ENCODE results near the gene FAM161A.

The FAM161A gene

GRCh38 chr2:61789807-61790602, 63.9 kb downstream of the FAM161A start:
- in situ Hi-C loops (cut with HindIII; ENCODE audit: low sequenced_read_pairs) = no loop called here

- in situ Hi-C loops (cut with HindIII; ENCODE audit: low sequenced_read_pairs) = no loop called here
Measured at GRCh38 chr2:61787941-61788563, 65.8 kb downstream of the FAM161A start.

DNA sequence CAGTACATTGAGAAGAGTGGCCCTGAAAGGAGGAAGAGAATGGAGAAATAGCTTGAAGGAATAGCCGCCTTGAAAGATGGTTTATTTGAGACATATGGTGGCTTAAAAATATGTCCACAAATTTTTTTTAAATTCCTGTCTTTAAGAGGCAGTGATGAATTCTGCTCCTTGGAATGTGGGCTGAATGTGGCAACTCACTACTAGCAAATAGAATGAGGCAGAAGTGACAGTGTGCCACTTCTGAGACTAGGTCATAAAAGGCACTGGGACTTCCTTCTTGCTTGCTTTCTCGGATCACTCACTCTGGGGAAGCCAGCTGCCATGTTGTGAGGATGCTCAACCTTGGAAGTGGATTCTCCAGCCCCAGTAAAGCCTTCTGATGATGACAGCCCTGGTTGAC, 67.0 kb downstream of the FAM161A start:
- in situ Hi-C loops (cut with HindIII; ENCODE audit: low sequenced_read_pairs) = no loop called here

GRCh38 chr2:61785583-61785982, 68.3 kb downstream of the FAM161A start:
- in situ Hi-C loops (cut with HindIII; ENCODE audit: low sequenced_read_pairs) = no loop called here

DNA sequence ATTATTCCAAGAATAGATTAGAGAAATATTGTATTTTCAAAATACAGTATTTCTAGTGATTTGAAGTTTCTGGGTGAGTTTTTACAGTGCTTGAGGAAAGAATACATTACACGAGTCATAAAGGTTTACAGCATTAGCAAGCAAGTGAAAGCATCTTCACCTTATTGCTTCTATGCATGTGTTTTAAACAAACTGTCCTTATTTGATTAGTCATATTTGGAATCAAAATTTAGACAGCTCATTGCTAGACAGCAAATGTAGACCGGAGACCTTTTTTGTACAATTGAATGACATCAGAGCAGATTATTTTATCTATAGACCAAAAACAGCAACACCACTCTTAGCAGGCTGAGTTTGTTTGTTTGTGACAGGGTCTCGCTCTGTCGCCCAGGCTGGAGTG, 69.2 kb downstream of the FAM161A start:
- in situ Hi-C loops (cut with HindIII; ENCODE audit: low sequenced_read_pairs) = no loop called here

GRCh38 chr2:61775956-61776570, 77.8 kb downstream of the FAM161A start:
- in situ Hi-C loops (cut with HindIII; ENCODE audit: low sequenced_read_pairs) = no loop called here
